HepG2 (cell line): Measurements from ENCODE around the gene ZNF839. TPM values are rescaled to one million over a fixed set of nuclear protein-coding genes. Genes with fewer than 3 reads are reported as not detected.

Experiments used
- CREM ChIP-seq, 2 experiments: sonication (generic) in 1 of 2; formaldehyde crosslinking in 1 of 2; IDR thresholded peaks; 2 replicates each; pipeline versions ENCODE4 v1.4.0 to v1.6.1; 2016 to 2020; ENCODE audit warnings: antibody characterized with exemption in 1 of 2, mild to moderate bottlenecking in 1 of 2, missing genetic modification reagents in 1 of 2
- JUNB ChIP-seq: sonication (generic); formaldehyde crosslinking; IDR thresholded peaks from 2 replicates; pipeline ENCODE4 v1.8.0; 2022; ENCODE audit warnings: missing genetic modification reagents, mild to moderate bottlenecking, borderline replicate concordance
- KDM1A ChIP-seq: IDR thresholded peaks from 2 replicates; pipeline ENCODE4 v1.6.1; 2016; ENCODE audit warnings: missing compliant biosample characterization
- KDM6A ChIP-seq: IDR thresholded peaks from 2 replicates; pipeline ENCODE4 v1.6.1; 2016; ENCODE audit warnings: low read depth
- MXD4 ChIP-seq: IDR thresholded peaks from 2 replicates; pipeline ENCODE4 v1.6.1; 2016; ENCODE audit warnings: mild to moderate bottlenecking, missing biosample characterization, missing genetic modification reagents
- RAD51 ChIP-seq: fragments of 450-650 bp; IDR thresholded peaks from 2 replicates; pipeline ENCODE4 v1.6.1; 2016; ENCODE audit warnings: borderline replicate concordance
- RFX1 ChIP-seq: fragments of 450-650 bp; IDR thresholded peaks from 2 replicates; pipeline ENCODE4 v1.6.1; 2017
- RXRB ChIP-seq: IDR thresholded peaks from 2 replicates; pipeline ENCODE4 v1.6.1; 2016; ENCODE audit warnings: borderline replicate concordance, missing genetic modification reagents, missing compliant biosample characterization
- SOX6 ChIP-seq, 2 experiments: fragments of 450-650 bp in 1 of 2; sonication (generic) in 1 of 2; formaldehyde crosslinking in 1 of 2; IDR thresholded peaks; 2 replicates each; pipeline versions ENCODE4 v1.4.0 to v1.6.1; 2017 to 2020; ENCODE audit warnings: antibody characterized with exemption in 1 of 2, mild to moderate bottlenecking in 1 of 2, missing genetic modification reagents in 1 of 2
- SSRP1 ChIP-seq: IDR thresholded peaks from 2 replicates; pipeline ENCODE4 v1.6.1; 2016; ENCODE audit warnings: control low read depth
- TBL1XR1 ChIP-seq: fragments of 150-350 bp; IDR thresholded peaks from 2 replicates; pipeline ENCODE4 v1.6.1; 2014; ENCODE audit warnings: borderline replicate concordance, low read length; ENCODE audit not compliant: partially characterized antibody
- ZNF224 ChIP-seq: sonication (generic); formaldehyde crosslinking; IDR thresholded peaks from 2 replicates; pipeline ENCODE4 v1.5.0; 2020; ENCODE audit warnings: mild to moderate bottlenecking, missing genetic modification reagents
- ZNF30 ChIP-seq: sonication (generic); formaldehyde crosslinking; IDR thresholded peaks from 2 replicates; pipeline ENCODE4 v1.5.0; 2020; ENCODE audit warnings: mild to moderate bottlenecking, missing genetic modification reagents
- ZNF329 ChIP-seq: sonication (generic); formaldehyde crosslinking; IDR thresholded peaks from 2 replicates; pipeline ENCODE4 v1.9.0; 2021; ENCODE audit warnings: low read depth, mild to moderate bottlenecking, missing genetic modification reagents
- ZNF34 ChIP-seq: sonication (generic); formaldehyde crosslinking; IDR thresholded peaks from 2 replicates; pipeline ENCODE4 v1.4.0; 2020; ENCODE audit warnings: mild to moderate bottlenecking, missing genetic modification reagents, borderline replicate concordance
- ZNF510 ChIP-seq: sonication (generic); formaldehyde crosslinking; IDR thresholded peaks from 2 replicates; pipeline ENCODE4 v1.4.0; 2020; ENCODE audit warnings: low read depth, mild to moderate bottlenecking, missing genetic modification reagents
- ZNF615 ChIP-seq: sonication (generic); formaldehyde crosslinking; IDR thresholded peaks from 2 replicates; pipeline ENCODE4 v1.5.0; 2020; ENCODE audit warnings: mild to moderate bottlenecking, missing genetic modification reagents, borderline replicate concordance
- polyA plus RNA-seq, 8 experiments: library from polyadenylated mRNA; depleted of rRNA in 3 of 8; stranded (reverse) in 7 of 8; unstranded in 1 of 8; fragments of >200 nt; fragmentation: Illumina TruSeq in 4 of 8; extraction: Trizol in 4 of 8; gene quantifications; 2 replicates each; pipeline versions ENCODE4 v1.2.1 to v1.2.3, GENCODE V29; 2011 to 2016; ENCODE audit warnings: low read depth in 4 of 8, missing spikeins in 1 of 8, mixed read lengths in 1 of 8; ENCODE audit not compliant: insufficient read depth in 1 of 8
- total RNA-seq, 5 experiments: library from RNA; depleted of rRNA; stranded (reverse); fragments of >200 nt; fragmentation: Illumina TruSeq; extraction: Trizol; gene quantifications; 2 replicates each; pipeline ENCODE4 v1.2.3, GENCODE V29; 2016; ENCODE audit warnings: low read depth in 1 of 5
- TF ChIP-seq, protein P1 (sequence below): sonication (generic); formaldehyde crosslinking; IDR thresholded peaks from 2 replicates; pipeline ENCODE4 v1.4.0; 2020; ENCODE audit warnings: missing genetic modification reagents, borderline replicate concordance
- TF ChIP-seq, protein P2 (sequence below): sonication (generic); formaldehyde crosslinking; IDR thresholded peaks from 2 replicates; pipeline ENCODE4 v1.5.1; 2020; ENCODE audit warnings: mild to moderate bottlenecking, missing genetic modification reagents, borderline replicate concordance
- TF ChIP-seq, protein P3 (sequence below): sonication (generic); formaldehyde crosslinking; IDR thresholded peaks from 2 replicates; pipeline ENCODE4 v1.9.0; 2021; ENCODE audit warnings: missing genetic modification reagents, mild to moderate bottlenecking, borderline replicate concordance
- TF ChIP-seq, protein P4 (sequence below): IDR thresholded peaks from 2 replicates; pipeline ENCODE4 v1.6.1; 2016; ENCODE audit warnings: missing genetic modification reagents, missing compliant biosample characterization

The ZNF839 gene
- total and polyA plus RNA-seq, 2 of the 13 experiments (the other 11 are each of a cell fraction or from before 2014, with no cell fraction given): 11.1 to 12.8 TPM

DNA sequence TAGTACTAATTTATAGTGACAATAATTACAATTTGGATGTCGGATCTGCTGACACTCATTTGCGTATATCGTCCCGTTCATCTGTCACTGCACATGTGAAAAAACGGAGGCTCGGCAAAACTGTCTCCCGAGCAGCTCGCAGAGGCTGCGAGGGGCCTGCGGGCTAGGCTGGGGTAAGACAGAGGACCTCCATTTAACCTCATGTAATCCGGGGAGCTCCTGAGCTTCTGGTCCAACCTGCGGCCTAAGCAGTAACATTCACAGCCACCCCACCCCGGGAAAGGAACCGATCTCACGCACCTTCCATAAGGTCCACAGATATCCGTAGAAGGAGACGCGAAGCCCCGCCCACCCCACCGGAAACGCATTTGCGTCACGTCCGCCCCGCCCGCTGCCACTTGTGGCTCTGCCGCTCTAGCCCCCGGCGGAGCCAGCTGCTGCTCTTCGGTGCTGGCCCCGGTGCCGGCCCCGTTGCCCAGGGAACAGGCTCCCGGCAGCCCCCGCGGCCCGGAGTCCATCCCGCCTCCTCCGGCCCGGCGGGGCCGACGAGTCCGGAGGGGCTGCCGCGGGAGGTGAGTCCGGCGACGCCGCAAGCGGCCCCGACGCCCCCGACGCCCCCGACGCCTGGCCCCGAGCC, 43.1 kb downstream of the ZNF839 start, which contains the start of the genes CINP and TECPR2 (continued):
- TF ChIP-seq, protein P1, sequence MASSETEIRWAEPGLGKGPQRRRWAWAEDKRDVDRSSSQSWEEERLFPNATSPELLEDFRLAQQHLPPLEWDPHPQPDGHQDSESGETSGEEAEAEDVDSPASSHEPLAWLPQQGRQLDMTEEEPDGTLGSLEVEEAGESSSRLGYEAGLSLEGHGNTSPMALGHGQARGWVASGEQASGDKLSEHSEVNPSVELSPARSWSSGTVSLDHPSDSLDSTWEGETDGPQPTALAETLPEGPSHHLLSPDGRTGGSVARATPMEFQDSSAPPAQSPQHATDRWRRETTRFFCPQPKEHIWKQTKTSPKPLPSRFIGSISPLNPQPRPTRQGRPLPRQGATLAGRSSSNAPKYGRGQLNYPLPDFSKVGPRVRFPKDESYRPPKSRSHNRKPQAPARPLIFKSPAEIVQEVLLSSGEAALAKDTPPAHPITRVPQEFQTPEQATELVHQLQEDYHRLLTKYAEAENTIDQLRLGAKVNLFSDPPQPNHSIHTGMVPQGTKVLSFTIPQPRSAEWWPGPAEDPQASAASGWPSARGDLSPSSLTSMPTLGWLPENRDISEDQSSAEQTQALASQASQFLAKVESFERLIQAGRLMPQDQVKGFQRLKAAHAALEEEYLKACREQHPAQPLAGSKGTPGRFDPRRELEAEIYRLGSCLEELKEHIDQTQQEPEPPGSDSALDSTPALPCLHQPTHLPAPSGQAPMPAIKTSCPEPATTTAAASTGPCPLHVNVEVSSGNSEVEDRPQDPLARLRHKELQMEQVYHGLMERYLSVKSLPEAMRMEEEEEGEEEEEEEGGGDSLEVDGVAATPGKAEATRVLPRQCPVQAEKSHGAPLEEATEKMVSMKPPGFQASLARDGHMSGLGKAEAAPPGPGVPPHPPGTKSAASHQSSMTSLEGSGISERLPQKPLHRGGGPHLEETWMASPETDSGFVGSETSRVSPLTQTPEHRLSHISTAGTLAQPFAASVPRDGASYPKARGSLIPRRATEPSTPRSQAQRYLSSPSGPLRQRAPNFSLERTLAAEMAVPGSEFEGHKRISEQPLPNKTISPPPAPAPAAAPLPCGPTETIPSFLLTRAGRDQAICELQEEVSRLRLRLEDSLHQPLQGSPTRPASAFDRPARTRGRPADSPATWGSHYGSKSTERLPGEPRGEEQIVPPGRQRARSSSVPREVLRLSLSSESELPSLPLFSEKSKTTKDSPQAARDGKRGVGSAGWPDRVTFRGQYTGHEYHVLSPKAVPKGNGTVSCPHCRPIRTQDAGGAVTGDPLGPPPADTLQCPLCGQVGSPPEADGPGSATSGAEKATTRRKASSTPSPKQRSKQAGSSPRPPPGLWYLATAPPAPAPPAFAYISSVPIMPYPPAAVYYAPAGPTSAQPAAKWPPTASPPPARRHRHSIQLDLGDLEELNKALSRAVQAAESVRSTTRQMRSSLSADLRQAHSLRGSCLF: no peak; the same call in 1 of the 2 replicates
- no peak for TF ChIP-seq ZNF615 (CRISPR knock-in tag)
- peak; percentile 75 for TF ChIP-seq CREM (IDR thresholded peaks at IDR 0.05)
- no peak for TF ChIP-seq CREM (CRISPR knock-in tag; IDR thresholded peaks at IDR 0.05)
- TF ChIP-seq KDM1A: no peak
- no peak for TF ChIP-seq ZNF30 (CRISPR knock-in tag)
- TF ChIP-seq, protein P2, sequence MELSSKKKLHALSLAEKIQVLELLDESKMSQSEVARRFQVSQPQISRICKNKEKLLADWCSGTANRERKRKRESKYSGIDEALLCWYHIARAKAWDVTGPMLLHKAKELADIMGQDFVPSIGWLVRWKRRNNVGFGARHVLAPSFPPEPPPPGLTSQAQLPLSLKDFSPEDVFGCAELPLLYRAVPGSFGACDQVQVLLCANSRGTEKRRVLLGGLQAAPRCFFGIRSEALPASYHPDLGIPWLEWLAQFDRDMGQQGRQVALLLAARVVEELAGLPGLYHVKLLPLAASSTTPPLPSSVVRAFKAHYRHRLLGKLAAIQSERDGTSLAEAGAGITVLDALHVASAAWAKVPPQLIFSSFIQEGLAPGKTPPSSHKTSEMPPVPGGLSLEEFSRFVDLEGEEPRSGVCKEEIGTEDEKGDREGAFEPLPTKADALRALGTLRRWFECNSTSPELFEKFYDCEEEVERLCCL (CRISPR knock-in tag): no peak
- no peak for TF ChIP-seq RAD51
- 0 out of 2 replicates have a peak, but pooled peaks have one; percentile 71 for TF ChIP-seq ZNF224
- no peak for TF ChIP-seq ZNF510 (CRISPR knock-in tag)
- peak; percentile 86 for TF ChIP-seq RFX1
- TF ChIP-seq ZNF329 (CRISPR knock-in tag): 0 out of 2 replicates have a peak, but pooled peaks have one; percentile 42
- no peak for TF ChIP-seq RXRB (CRISPR knock-in tag)
- no peak for TF ChIP-seq KDM6A (CRISPR knock-in tag)
- TF ChIP-seq, protein P3, sequence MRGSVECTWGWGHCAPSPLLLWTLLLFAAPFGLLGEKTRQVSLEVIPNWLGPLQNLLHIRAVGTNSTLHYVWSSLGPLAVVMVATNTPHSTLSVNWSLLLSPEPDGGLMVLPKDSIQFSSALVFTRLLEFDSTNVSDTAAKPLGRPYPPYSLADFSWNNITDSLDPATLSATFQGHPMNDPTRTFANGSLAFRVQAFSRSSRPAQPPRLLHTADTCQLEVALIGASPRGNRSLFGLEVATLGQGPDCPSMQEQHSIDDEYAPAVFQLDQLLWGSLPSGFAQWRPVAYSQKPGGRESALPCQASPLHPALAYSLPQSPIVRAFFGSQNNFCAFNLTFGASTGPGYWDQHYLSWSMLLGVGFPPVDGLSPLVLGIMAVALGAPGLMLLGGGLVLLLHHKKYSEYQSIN (CRISPR knock-in tag): no peak
- no peak for TF ChIP-seq SOX6 (IDR thresholded peaks at IDR 0.05)
- peak; percentile 8; the same call in 1 of the 2 replicates for TF ChIP-seq SOX6 (CRISPR knock-in tag; IDR thresholded peaks at IDR 0.05)
- TF ChIP-seq JUNB: no peak
- no peak for TF ChIP-seq TBL1XR1
- TF ChIP-seq, protein P4, sequence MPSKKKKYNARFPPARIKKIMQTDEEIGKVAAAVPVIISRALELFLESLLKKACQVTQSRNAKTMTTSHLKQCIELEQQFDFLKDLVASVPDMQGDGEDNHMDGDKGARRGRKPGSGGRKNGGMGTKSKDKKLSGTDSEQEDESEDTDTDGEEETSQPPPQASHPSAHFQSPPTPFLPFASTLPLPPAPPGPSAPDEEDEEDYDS: peak; percentile 65; the same call in 1 of the 2 replicates
- peak; percentile 73; the same call in 1 of the 2 replicates for TF ChIP-seq MXD4 (CRISPR knock-in tag)
- TF ChIP-seq SSRP1 (CRISPR knock-in tag): no peak
- no peak for TF ChIP-seq ZNF34
